GM12874 (cell line): ENCODE measurements around the gene TRA2A.

Experiments
- CTCF ChIP-seq: IDR thresholded peaks from 2 replicates; pipeline ENCODE4 v1.5.1; 2011; ENCODE audit warnings: low read depth, mild to moderate bottlenecking, control low read depth, low read length, moderate library complexity; ENCODE audit not compliant: insufficient read depth

Gene TRA2A

GRCh38 chr7:23490357-23491135, 41.2 kb downstream of the TRA2A start:
- no peak for TF ChIP-seq CTCF

- no peak for TF ChIP-seq CTCF
These were observed 44.1 kb downstream of the TRA2A start for GRCh38 chr7:23487670-23488069.

GRCh38 chr7:23486002-23486773, 45.6 kb downstream of the TRA2A start:
- TF ChIP-seq CTCF, result no peak

- no peak for TF ChIP-seq CTCF
These were observed 49.1 kb downstream of the TRA2A start for GRCh38 chr7:23482686-23483085.

GRCh38 chr7:23477962-23478866, 53.6 kb downstream of the TRA2A start:
- no peak for TF ChIP-seq CTCF

- TF ChIP-seq CTCF, result no peak
These were observed 54.7 kb downstream of the TRA2A start for GRCh38 chr7:23477157-23477499.
